WTC11 (cell line): ENCODE measurements around the gene OGDHL. TPM values are rescaled to one million over a fixed set of nuclear protein-coding genes. Genes with fewer than 3 reads are reported as not detected.
A peak's percentile ranks its signal among the peaks of the same experiment; 100 is the strongest.

Source experiments
- ATAC-seq: fragments of 200-7000 bp; cut with Tn5 transposase; 2 replicates; pipeline ENCODE4 v1.10.0; 2021; ENCODE audit warnings: mild to moderate bottlenecking, moderate library complexity
- CTCF ChIA-PET: fragments of 300-600 bp; sonication (Branson Sonifier 250); formaldehyde crosslinking; loops from one replicate; lab custom pipeline; 2021; ENCODE audit warnings: antibody characterized with exemption; lab: Charles Lee
- POLR2A ChIA-PET: fragments of 350-600 bp; sonication (Branson Sonifier 250); formaldehyde crosslinking; loops from one replicate; lab custom pipeline; 2021; ENCODE audit warnings: antibody characterized with exemption; lab: Charles Lee
- DNase-seq: peaks from one replicate; pipeline ENCODE4 v3.0.0; 2021; ENCODE audit warnings: low spot score
- H3K27ac Mint-ChIP-seq: 2 replicates; pipeline ENCODE4 v1.8.0; 2021; ENCODE audit warnings: mixed read lengths
- H3K27me3 Mint-ChIP-seq: 2 replicates; pipeline ENCODE4 v1.8.0; 2021; ENCODE audit warnings: low read depth, mild to moderate bottlenecking, moderate library complexity, mixed read lengths
- H3K36me3 Mint-ChIP-seq: 2 replicates; pipeline ENCODE4 v1.8.0; 2021; ENCODE audit warnings: mixed read lengths
- H3K4me1 Mint-ChIP-seq: 2 replicates; pipeline ENCODE4 v1.8.0; 2022; ENCODE audit warnings: mixed read lengths
- H3K4me3 Mint-ChIP-seq: 2 replicates; pipeline ENCODE4 v1.8.0; 2021; ENCODE audit warnings: mild to moderate bottlenecking, moderate library complexity, mixed read lengths
- H3K9me3 Mint-ChIP-seq: 2 replicates; pipeline ENCODE4 v1.8.0; 2021; ENCODE audit warnings: mixed read lengths
- CREB1 ChIP-seq: sonication (generic); formaldehyde crosslinking; IDR thresholded peaks from 2 replicates; pipeline ENCODE4 v1.8.0; 2023; ENCODE audit warnings: mild to moderate bottlenecking, missing genetic modification reagents
- FOXJ3 ChIP-seq: sonication (generic); formaldehyde crosslinking; IDR thresholded peaks from 2 replicates; pipeline ENCODE4 v1.9.0; 2021; ENCODE audit warnings: missing genetic modification reagents, mild to moderate bottlenecking, borderline replicate concordance
- GABPB1 ChIP-seq: sonication (generic); formaldehyde crosslinking; IDR thresholded peaks from 2 replicates; pipeline ENCODE4 v1.8.1; 2023; ENCODE audit warnings: mild to moderate bottlenecking, missing genetic modification reagents
- SMAD3 ChIP-seq: sonication (generic); formaldehyde crosslinking; IDR thresholded peaks from 2 replicates; pipeline ENCODE4 v1.8.0; 2022; ENCODE audit warnings: missing genetic modification reagents, mild to moderate bottlenecking, borderline replicate concordance
- TP53 ChIP-seq: sonication (generic); formaldehyde crosslinking; IDR thresholded peaks from 2 replicates; pipeline ENCODE4 v1.8.1; 2023; ENCODE audit warnings: mild to moderate bottlenecking, missing genetic modification reagents
- ZNF121 ChIP-seq: sonication (generic); formaldehyde crosslinking; IDR thresholded peaks from 2 replicates; pipeline ENCODE4 v1.8.0; 2023; ENCODE audit warnings: missing genetic modification reagents
- ZNF219 ChIP-seq: sonication (generic); formaldehyde crosslinking; IDR thresholded peaks from 2 replicates; pipeline ENCODE4 v1.8.0; 2023; ENCODE audit warnings: missing genetic modification reagents, mild to moderate bottlenecking, borderline replicate concordance
- total RNA-seq: library from RNA; stranded (reverse); gene quantifications from 3 replicates; pipeline ENCODE4 v1.2.3, GENCODE V29; 2021
- TF ChIP-seq, protein P1 (sequence below): fragments of 250-450 bp; sonication (Bioruptor Pico); IDR thresholded peaks from 2 replicates; pipeline ENCODE4 v1.9.0; 2021; ENCODE audit warnings: mild to moderate bottlenecking, borderline replicate concordance
- TF ChIP-seq, protein P2 (sequence below): fragments of 200-600 bp; IDR thresholded peaks from 2 replicates; pipeline ENCODE4 v1.8.0; 2022; ENCODE audit warnings: antibody characterized with exemption
- TF ChIP-seq, protein P3 (sequence below): sonication (generic); formaldehyde crosslinking; IDR thresholded peaks from 2 replicates; pipeline ENCODE4 v1.8.1; 2023; ENCODE audit warnings: mild to moderate bottlenecking, missing genetic modification reagents, moderate library complexity
- TF ChIP-seq, protein P4 (sequence below): sonication (generic); formaldehyde crosslinking; IDR thresholded peaks from 2 replicates; pipeline ENCODE4 v1.8.0; 2022; ENCODE audit warnings: mild to moderate bottlenecking, missing genetic modification reagents
- TF ChIP-seq, protein P5 (sequence below): sonication (generic); formaldehyde crosslinking; IDR thresholded peaks from 2 replicates; pipeline ENCODE4 v1.8.1; 2023; ENCODE audit warnings: mild to moderate bottlenecking, moderate library complexity, missing genetic modification reagents
- TF ChIP-seq, protein P6 (sequence below): sonication (generic); formaldehyde crosslinking; IDR thresholded peaks from 2 replicates; pipeline ENCODE4 v1.8.0; 2023; ENCODE audit warnings: missing genetic modification reagents
- TF ChIP-seq, protein P7 (sequence below): fragments of 250-450 bp; sonication (Bioruptor Pico); IDR thresholded peaks from 2 replicates; pipeline ENCODE4 v1.9.0; 2021; ENCODE audit warnings: mild to moderate bottlenecking
- TF ChIP-seq, protein P8 (sequence below): sonication (generic); formaldehyde crosslinking; IDR thresholded peaks from 2 replicates; pipeline ENCODE4 v1.8.1; 2022; ENCODE audit warnings: low read depth, mild to moderate bottlenecking, moderate library complexity, missing genetic modification reagents, borderline replicate concordance

OGDHL gene
- total RNA-seq, 1 experiment from 2014 or later: 35.1 TPM

DNA sequence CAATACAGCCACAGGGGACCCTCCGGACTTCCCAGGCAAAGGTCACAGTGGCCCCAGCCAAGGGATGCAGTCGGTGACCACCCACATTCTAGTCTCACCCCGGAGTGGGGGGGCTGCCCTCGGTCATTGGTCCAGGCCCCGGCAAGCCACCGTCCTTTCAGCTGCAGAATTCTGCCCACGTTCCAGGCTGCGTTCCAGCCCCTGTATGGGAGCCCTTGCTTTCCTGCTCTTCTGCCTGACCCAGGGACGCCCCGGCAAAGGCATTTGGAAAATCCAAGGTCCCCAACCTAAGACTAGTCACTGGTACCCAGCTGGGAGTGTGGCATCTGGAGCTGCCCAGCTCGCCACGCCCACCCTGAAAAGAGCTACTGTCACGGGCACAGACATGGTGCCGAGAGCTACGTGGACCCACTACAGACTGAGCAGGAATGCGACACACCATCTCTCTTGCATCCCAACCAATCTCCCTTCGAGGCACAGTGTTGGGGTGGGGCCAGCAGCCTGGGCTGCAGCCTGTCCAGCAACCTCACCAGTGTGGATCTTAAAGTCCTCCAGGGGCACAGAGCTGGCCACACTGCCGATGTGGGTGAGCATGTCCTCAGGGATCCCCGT lies 18.6 kb downstream of the OGDHL start (continued):
- TF ChIP-seq, protein P1, sequence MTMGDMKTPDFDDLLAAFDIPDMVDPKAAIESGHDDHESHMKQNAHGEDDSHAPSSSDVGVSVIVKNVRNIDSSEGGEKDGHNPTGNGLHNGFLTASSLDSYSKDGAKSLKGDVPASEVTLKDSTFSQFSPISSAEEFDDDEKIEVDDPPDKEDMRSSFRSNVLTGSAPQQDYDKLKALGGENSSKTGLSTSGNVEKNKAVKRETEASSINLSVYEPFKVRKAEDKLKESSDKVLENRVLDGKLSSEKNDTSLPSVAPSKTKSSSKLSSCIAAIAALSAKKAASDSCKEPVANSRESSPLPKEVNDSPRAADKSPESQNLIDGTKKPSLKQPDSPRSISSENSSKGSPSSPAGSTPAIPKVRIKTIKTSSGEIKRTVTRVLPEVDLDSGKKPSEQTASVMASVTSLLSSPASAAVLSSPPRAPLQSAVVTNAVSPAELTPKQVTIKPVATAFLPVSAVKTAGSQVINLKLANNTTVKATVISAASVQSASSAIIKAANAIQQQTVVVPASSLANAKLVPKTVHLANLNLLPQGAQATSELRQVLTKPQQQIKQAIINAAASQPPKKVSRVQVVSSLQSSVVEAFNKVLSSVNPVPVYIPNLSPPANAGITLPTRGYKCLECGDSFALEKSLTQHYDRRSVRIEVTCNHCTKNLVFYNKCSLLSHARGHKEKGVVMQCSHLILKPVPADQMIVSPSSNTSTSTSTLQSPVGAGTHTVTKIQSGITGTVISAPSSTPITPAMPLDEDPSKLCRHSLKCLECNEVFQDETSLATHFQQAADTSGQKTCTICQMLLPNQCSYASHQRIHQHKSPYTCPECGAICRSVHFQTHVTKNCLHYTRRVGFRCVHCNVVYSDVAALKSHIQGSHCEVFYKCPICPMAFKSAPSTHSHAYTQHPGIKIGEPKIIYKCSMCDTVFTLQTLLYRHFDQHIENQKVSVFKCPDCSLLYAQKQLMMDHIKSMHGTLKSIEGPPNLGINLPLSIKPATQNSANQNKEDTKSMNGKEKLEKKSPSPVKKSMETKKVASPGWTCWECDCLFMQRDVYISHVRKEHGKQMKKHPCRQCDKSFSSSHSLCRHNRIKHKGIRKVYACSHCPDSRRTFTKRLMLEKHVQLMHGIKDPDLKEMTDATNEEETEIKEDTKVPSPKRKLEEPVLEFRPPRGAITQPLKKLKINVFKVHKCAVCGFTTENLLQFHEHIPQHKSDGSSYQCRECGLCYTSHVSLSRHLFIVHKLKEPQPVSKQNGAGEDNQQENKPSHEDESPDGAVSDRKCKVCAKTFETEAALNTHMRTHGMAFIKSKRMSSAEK: no peak
- no peak for TF ChIP-seq ZNF121

DNA sequence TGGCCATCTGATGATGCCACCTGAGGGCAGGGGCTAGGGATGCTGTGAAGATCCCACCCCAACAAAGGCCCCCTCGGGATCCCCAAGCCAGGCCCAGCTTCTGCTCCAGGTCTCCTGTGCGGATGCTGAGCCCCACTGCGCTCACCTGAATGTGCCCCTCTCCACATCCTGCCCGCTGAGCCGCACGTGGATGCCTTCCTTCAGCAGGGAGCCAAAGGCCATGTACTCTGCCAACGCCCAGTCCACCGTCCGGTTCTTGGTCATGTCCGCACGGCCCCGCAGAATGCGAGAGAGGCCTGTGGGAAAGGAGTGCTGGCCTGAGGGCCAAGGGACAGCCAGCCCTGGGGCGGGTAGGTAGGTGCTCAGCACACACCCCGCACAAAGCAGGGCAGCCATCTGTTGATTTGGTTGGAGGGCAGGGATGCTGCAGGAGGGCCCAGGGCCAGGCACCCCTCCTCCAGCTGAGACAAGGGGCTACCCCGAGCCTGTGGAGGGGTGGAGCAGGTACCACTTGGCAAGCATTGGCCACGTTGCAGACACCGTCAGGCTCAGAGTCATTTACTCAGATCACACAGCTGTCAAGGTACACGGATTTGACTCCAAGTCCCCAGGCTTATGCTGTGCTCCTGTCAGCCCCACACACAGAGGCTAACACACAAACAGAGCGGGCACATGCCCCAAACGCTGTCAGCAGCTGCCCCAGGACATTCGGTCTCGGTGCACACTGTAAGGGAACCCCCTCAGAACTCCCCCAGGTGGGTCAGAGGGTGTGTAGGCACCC lies 19.2 kb downstream of the OGDHL start:
- peaks cover 39% of the 10 kb centered on the region for H3K36me3 Mint-ChIP-seq
- H3K9me3 Mint-ChIP-seq: peaks cover 7% of the 10 kb centered on the region; the same call in 1 of the 2 replicates
- CTCF ChIA-PET: no interaction called here
- no peak overlapping the region for H3K27ac Mint-ChIP-seq
- no peak for DNase-seq
- POLR2A ChIA-PET: no interaction called here
- TF ChIP-seq, protein P2, sequence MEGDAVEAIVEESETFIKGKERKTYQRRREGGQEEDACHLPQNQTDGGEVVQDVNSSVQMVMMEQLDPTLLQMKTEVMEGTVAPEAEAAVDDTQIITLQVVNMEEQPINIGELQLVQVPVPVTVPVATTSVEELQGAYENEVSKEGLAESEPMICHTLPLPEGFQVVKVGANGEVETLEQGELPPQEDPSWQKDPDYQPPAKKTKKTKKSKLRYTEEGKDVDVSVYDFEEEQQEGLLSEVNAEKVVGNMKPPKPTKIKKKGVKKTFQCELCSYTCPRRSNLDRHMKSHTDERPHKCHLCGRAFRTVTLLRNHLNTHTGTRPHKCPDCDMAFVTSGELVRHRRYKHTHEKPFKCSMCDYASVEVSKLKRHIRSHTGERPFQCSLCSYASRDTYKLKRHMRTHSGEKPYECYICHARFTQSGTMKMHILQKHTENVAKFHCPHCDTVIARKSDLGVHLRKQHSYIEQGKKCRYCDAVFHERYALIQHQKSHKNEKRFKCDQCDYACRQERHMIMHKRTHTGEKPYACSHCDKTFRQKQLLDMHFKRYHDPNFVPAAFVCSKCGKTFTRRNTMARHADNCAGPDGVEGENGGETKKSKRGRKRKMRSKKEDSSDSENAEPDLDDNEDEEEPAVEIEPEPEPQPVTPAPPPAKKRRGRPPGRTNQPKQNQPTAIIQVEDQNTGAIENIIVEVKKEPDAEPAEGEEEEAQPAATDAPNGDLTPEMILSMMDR: no peak
- TF ChIP-seq FOXJ3 (no peak), GABPB1 (CRISPR knock-in tag) (no peak), CREB1 (CRISPR knock-in tag) (no peak)
- TF ChIP-seq, protein P3, sequence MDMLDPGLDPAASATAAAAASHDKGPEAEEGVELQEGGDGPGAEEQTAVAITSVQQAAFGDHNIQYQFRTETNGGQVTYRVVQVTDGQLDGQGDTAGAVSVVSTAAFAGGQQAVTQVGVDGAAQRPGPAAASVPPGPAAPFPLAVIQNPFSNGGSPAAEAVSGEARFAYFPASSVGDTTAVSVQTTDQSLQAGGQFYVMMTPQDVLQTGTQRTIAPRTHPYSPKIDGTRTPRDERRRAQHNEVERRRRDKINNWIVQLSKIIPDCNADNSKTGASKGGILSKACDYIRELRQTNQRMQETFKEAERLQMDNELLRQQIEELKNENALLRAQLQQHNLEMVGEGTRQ (CRISPR knock-in tag): no peak
- TF ChIP-seq, protein P4, sequence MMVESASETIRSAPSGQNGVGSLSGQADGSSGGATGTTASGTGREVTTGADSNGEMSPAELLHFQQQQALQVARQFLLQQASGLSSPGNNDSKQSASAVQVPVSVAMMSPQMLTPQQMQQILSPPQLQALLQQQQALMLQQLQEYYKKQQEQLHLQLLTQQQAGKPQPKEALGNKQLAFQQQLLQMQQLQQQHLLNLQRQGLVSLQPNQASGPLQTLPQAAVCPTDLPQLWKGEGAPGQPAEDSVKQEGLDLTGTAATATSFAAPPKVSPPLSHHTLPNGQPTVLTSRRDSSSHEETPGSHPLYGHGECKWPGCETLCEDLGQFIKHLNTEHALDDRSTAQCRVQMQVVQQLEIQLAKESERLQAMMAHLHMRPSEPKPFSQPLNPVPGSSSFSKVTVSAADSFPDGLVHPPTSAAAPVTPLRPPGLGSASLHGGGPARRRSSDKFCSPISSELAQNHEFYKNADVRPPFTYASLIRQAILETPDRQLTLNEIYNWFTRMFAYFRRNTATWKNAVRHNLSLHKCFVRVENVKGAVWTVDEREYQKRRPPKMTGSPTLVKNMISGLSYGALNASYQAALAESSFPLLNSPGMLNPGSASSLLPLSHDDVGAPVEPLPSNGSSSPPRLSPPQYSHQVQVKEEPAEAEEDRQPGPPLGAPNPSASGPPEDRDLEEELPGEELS (CRISPR knock-in tag): no peak
- no peaks in the 10 kb centered on the region for H3K4me1 Mint-ChIP-seq
- ATAC-seq: no peak
- H3K4me3 Mint-ChIP-seq: no peak overlapping the region
- H3K27me3 Mint-ChIP-seq: no peaks in the 10 kb centered on the region

DNA sequence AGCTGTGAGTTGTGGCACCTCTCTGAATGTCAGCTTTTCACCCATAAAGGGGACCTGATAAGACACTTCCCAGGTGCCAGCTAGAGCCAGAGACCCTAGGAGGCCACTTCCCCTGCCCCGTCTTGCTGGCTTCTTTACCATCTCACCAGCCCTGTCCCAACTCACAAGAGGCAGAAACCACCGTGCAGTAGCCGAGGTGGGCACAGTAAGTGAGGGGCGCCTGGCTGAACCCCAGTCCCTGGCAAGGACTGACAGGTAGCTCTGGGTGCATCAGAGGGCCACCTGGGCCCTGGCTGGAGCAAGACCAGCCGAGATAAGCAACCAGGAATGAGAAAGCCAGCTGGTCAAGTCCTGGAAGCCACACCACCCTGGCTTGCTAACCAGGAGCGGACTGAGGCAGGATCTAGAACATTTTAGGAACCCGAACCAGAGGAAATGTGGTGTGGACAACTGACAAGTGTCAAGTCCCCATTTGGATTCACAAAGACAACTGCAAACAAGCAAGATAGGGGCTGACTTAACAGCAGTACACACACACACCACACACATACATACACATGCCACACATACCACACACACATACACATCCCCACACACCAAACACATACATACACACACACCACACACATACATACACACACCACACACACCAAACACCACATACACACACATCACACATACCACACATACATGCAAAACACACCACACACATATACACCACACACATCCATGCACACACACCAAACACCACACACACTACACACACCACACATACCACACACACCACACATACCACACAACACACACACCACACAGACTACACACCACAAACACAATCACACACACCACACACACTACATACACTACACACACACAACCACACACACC lies 20.8 kb downstream of the OGDHL start:
- ATAC-seq (no peak), DNase-seq (no peak)
- H3K27ac Mint-ChIP-seq: peak overlapping the region; percentile 1
- ChIA-PET POLR2A (no interaction called here), CTCF (interaction anchor here (0.9 to 1.1 kb wide), 3 partner anchors 20 to 148 kb away, joined by 3 to 4 read pairs (median 3); no protein-coding TSS in a partner anchor)
- H3K9me3 Mint-ChIP-seq: peaks cover 7% of the 10 kb centered on the region; the same call in 1 of the 2 replicates
- H3K4me3 Mint-ChIP-seq: no peak overlapping the region
- TF ChIP-seq, protein P5, sequence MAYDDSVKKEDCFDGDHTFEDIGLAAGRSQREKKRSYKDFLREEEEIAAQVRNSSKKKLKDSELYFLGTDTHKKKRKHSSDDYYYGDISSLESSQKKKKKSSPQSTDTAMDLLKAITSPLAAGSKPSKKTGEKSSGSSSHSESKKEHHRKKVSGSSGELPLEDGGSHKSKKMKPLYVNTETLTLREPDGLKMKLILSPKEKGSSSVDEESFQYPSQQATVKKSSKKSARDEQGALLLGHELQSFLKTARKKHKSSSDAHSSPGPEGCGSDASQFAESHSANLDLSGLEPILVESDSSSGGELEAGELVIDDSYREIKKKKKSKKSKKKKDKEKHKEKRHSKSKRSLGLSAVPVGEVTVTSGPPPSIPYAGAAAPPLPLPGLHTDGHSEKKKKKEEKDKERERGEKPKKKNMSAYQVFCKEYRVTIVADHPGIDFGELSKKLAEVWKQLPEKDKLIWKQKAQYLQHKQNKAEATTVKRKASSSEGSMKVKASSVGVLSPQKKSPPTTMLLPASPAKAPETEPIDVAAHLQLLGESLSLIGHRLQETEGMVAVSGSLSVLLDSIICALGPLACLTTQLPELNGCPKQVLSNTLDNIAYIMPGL: no peak
- TF ChIP-seq SMAD3 (CRISPR knock-in tag) (no peak), ZNF219 (CRISPR knock-in tag) (no peak), GABPB1 (CRISPR knock-in tag) (no peak), TP53 (CRISPR knock-in tag) (no peak)
- TF ChIP-seq, protein P6, sequence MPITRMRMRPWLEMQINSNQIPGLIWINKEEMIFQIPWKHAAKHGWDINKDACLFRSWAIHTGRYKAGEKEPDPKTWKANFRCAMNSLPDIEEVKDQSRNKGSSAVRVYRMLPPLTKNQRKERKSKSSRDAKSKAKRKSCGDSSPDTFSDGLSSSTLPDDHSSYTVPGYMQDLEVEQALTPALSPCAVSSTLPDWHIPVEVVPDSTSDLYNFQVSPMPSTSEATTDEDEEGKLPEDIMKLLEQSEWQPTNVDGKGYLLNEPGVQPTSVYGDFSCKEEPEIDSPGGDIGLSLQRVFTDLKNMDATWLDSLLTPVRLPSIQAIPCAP: no peak
- TF ChIP-seq, protein P7, sequence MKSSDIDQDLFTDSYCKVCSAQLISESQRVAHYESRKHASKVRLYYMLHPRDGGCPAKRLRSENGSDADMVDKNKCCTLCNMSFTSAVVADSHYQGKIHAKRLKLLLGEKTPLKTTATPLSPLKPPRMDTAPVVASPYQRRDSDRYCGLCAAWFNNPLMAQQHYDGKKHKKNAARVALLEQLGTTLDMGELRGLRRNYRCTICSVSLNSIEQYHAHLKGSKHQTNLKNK: no peak
- TF ChIP-seq, protein P8, sequence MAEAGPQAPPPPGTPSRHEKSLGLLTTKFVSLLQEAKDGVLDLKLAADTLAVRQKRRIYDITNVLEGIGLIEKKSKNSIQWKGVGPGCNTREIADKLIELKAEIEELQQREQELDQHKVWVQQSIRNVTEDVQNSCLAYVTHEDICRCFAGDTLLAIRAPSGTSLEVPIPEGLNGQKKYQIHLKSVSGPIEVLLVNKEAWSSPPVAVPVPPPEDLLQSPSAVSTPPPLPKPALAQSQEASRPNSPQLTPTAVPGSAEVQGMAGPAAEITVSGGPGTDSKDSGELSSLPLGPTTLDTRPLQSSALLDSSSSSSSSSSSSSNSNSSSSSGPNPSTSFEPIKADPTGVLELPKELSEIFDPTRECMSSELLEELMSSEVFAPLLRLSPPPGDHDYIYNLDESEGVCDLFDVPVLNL (CRISPR knock-in tag): no peak
- peaks cover 45% of the 10 kb centered on the region for H3K36me3 Mint-ChIP-seq
- H3K4me1 Mint-ChIP-seq: no peaks in the 10 kb centered on the region
- H3K27me3 Mint-ChIP-seq: no peaks in the 10 kb centered on the region
